Uterus (tissue), 4 donors: Measurements from ENCODE around the gene RAD51B. TPM values are rescaled to one million over a fixed set of nuclear protein-coding genes. Genes with fewer than 3 reads are reported as not detected.

Experiments
- DNase-seq, 2 donors: peaks; one replicate each; pipeline ENCODE4 v3.0.0-alpha.2; 2019 to 2020
- H3K27ac ChIP-seq, 2 donors: fragments of 200-600 bp; sonication (generic); 1 replicate in 1 of 2; 2 replicates in 1 of 2; pipeline ENCODE4 v1.5.1; 2016 to 2018
- H3K27me3 ChIP-seq, 2 donors: fragments of 200-600 bp; sonication (generic); one replicate each; pipeline ENCODE4 v1.5.1; 2018 to 2019; ENCODE audit warnings: control low read depth in 1 of 2
- H3K36me3 ChIP-seq, 2 donors: fragments of 200-600 bp; sonication (generic); one replicate each; pipeline ENCODE4 v1.5.1; 2019; ENCODE audit warnings: control low read depth in 1 of 2
- H3K4me1 ChIP-seq, 2 donors: fragments of 200-600 bp; sonication (generic); one replicate each; pipeline ENCODE4 v1.5.1; 2018 to 2019; ENCODE audit warnings: control low read depth in 1 of 2
- H3K4me3 ChIP-seq, 2 donors: fragments of 200-600 bp; sonication (generic); 1 replicate in 1 of 2; 2 replicates in 1 of 2; pipeline ENCODE4 v1.5.1; 2018 to 2019; ENCODE audit warnings: mild to moderate bottlenecking in 1 of 2
- H3K9me3 ChIP-seq, 2 donors: fragments of 200-600 bp; sonication (generic); one replicate each; pipeline ENCODE4 v1.5.1; 2019; ENCODE audit warnings: control low read depth in 1 of 2
- CTCF ChIP-seq, 4 experiments: fragments of 200-600 bp in 2 of 4; fragments of 450-650 bp in 2 of 4; sonication (generic) in 2 of 4; IDR thresholded peaks; one replicate each; pipeline ENCODE4 v1.5.1; 2016 to 2019; ENCODE audit warnings: antibody characterized with exemption in 4 of 4, mild to moderate bottlenecking in 2 of 4, moderate library complexity in 1 of 4
- POLR2A ChIP-seq, 2 donors: fragments of 450-650 bp; IDR thresholded peaks; one replicate each; pipeline ENCODE4 v1.6.1; 2016; ENCODE audit warnings: antibody characterized with exemption in 2 of 2, mild to moderate bottlenecking in 1 of 2, moderate library complexity in 1 of 2
- intact Hi-C: fragments of 100-400 bp; cut with DNase I; formaldehyde crosslinking; loops from one replicate; pipeline ENCODE4 v1.15.1; 2023; ENCODE audit warnings: low total_unique reads
- total RNA-seq, 4 donors: library from RNA; depleted of rRNA in 3 of 4; stranded (reverse); fragments of >200 nt in 3 of 4; gene quantifications; one replicate each; pipeline versions ENCODE4 v1.1.0 to v1.2.4, GENCODE V29; 2014 to 2023
- donor health status: DM: yes; HTN: yes; CAD: no.

Gene RAD51B
- total RNA-seq, 4 donors from 2014 or later, result 29.5 to 100.0 (median 70.3) TPM

DNA sequence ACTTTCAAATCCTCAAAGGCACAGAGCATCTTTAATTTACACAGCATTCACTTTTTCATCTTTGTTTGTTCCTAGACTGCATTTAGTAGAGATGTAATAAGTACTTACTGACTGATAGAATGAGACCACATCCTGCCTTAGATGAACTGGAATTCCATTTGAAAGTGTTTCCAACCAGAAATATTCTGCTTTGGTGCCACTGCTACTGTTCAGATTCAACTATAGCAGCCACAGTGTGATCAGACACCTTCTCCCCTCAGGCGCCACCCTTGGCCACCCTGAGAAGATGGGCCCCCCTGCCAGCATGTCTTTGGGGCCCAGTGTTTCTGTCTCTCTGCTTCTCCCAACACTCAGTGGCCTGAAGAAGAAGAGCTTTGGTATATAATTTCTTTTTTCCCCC lies 449.1 kb downstream of the RAD51B start:
- no peaks in the 10 kb centered on the region for H3K9me3 ChIP-seq
- intact Hi-C loops, result no loop called here
- no peaks in the 10 kb centered on the region for H3K27me3 ChIP-seq
- TF ChIP-seq CTCF (IDR thresholded peaks at IDR 0.05) (no peak), POLR2A (IDR thresholded peaks at IDR 0.05) (no peak)
- no peak overlapping the region for H3K4me3 ChIP-seq
- DNase-seq, result no peak
- no peaks in the 10 kb centered on the region for H3K36me3 ChIP-seq
- H3K4me1 ChIP-seq, result peaks cover 0 to 6% of the 10 kb centered on the region in 2 donors
- H3K27ac ChIP-seq, result peak overlapping the region; percentile 69 to 75

DNA sequence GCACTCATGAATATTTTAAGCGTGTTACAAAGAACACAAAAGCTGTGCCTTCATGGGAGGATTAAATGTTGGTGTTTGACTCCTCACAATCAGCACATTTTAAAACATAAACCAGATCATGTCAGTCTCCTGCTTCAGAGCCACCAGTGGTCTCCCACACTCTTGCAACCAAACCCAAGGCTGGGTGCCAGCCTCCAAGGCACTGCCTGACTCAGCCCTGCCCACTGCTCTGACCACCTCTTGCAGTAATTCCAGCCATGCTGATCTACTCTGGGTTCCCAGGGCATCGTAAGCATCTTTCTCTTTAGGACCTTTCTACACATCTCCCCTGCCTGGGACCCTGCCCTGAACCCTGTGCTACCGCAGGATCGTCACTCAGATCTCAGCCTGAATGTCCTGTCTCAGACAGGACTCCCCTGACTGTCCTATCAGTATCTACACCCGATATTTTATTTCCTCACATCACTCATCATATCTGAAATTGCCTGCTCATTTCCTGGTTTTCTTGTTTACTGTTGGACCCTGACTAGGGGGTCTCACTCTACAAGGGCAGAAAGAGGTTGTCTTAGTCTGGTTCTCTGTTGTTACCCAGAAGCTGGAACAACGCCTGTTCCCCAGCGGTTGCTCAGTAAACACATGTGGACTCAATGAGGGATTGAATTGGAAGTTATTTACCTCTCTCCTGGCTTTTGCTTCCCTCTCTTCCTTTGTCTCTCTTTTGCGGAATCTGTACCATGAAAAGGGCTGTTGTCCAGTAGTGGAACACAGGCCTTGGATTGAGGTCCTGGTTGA lies 449.8 kb downstream of the RAD51B start:
- Histone ChIP-seq H3K4me1 (peaks cover 0 to 6% of the 10 kb centered on the region in 2 donors), H3K27me3 (no peaks in the 10 kb centered on the region), H3K36me3 (no peaks in the 10 kb centered on the region), H3K4me3 (no peak overlapping the region), H3K9me3 (no peaks in the 10 kb centered on the region), H3K27ac (peak overlapping the region; percentile 69 to 75)
- no peak for DNase-seq
- TF ChIP-seq CTCF (IDR thresholded peaks at IDR 0.05) (no peak), POLR2A (IDR thresholded peaks at IDR 0.05) (no peak)
- intact Hi-C loops, result no loop called here

DNA sequence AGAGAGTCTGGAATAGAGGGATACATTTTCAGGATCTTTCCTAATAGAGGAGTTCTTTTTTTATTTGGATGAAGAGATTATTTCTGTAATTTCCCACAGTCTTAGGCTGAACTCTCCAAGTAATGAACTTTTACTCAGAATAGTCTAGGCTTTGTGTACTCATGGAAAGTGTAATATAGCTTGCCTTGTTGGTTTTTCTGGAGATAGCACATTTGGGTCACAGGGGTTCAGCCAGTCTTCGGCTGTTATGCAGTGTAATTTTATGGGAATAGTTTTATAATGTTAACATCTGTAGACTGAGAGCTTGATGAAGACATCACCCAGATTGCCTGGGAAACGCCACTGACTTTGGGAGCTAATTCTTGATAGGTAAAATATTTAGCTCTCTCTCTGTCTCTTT lies 450.8 kb downstream of the RAD51B start:
- H3K9me3 ChIP-seq, result no peaks in the 10 kb centered on the region
- TF ChIP-seq CTCF (IDR thresholded peaks at IDR 0.05) (no peak), POLR2A (IDR thresholded peaks at IDR 0.05) (no peak)
- H3K27me3 ChIP-seq, result no peaks in the 10 kb centered on the region
- H3K4me1 ChIP-seq, result peaks cover 0 to 6% of the 10 kb centered on the region in 2 donors
- H3K36me3 ChIP-seq, result no peaks in the 10 kb centered on the region
- intact Hi-C loops, result loop anchor here (10.0 kb wide), 1 partner anchor 74 kb away; no protein-coding TSS in a partner anchor
- peak overlapping the region; percentile 69 to 75 for H3K27ac ChIP-seq
- DNase-seq, result no peak
- no peak overlapping the region for H3K4me3 ChIP-seq

GRCh38 chr14:68271913-68272391 lies 452.4 kb downstream of the RAD51B start:
- H3K4me3 ChIP-seq, result no peak overlapping the region
- TF ChIP-seq POLR2A (IDR thresholded peaks at IDR 0.05) (no peak), CTCF (IDR thresholded peaks at IDR 0.05) (no peak)
- H3K27ac ChIP-seq, result peak overlapping the region; percentile 69 to 75
- H3K36me3 ChIP-seq, result no peaks in the 10 kb centered on the region
- no peaks in the 10 kb centered on the region for H3K9me3 ChIP-seq
- DNase-seq, result no peak
- intact Hi-C loops, result loop anchor here (10.0 kb wide), 1 partner anchor 73 kb away; no protein-coding TSS in a partner anchor
- no peaks in the 10 kb centered on the region for H3K27me3 ChIP-seq
- H3K4me1 ChIP-seq, result peaks cover 0 to 6% of the 10 kb centered on the region in 2 donors

GRCh38 chr14:68273413-68273812 lies 453.8 kb downstream of the RAD51B start:
- DNase-seq, result no peak
- intact Hi-C loops, result loop anchor here (10.0 kb wide), 1 partner anchor 71 kb away; no protein-coding TSS in a partner anchor
- peak overlapping the region; percentile 38 to 66 for H3K27ac ChIP-seq
- H3K9me3 ChIP-seq, result no peaks in the 10 kb centered on the region
- no peak overlapping the region for H3K4me3 ChIP-seq
- H3K36me3 ChIP-seq, result no peaks in the 10 kb centered on the region
- TF ChIP-seq CTCF (IDR thresholded peaks at IDR 0.05) (no peak), POLR2A (IDR thresholded peaks at IDR 0.05) (no peak)
- no peaks in the 10 kb centered on the region for H3K27me3 ChIP-seq
- H3K4me1 ChIP-seq, result peaks cover 0 to 6% of the 10 kb centered on the region in 2 donors
